ENCODE measurements around the gene XRN1.
"Not testable (repeated sequence)": the region's sequence is repeated elsewhere in the genome, so short reads cannot be mapped to it uniquely, and the experiment has no call there.

XRN1 gene

DNA sequence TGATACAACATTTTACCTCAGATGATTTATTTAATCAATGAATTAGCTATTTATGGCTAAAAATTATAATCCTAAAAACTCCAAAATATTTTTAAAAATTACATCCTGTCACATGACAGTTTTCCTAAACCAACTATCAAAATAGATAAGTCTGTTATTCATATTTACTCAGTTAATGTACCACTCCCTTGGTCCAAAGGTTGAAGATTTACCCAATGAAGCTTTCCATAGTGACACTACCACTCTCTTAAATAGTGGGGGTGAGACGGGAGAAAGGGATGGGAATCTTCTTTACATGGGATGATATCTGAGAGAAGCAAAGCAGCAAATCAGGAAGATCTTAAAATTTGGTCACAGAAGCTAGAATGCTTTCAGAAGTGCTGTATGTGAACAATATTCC lies 30.5 kb downstream of the XRN1 start:
- no peak for TF ChIP-seq JUND (IDR thresholded peaks at IDR 0.05; ENCODE audit: low read depth)
- DNase-seq (ENCODE audit: low read depth in 1 of 2, low spot score in 1 of 2), result no peak
- in situ Hi-C loops (cut with HindIII; ENCODE audit: low pct_unique_long_range_greater_than_20kb, low sequenced_read_pairs), result no loop called here

- in situ Hi-C loops (cut with HindIII; ENCODE audit: low pct_unique_long_range_greater_than_20kb, low sequenced_read_pairs); DNase-seq (ENCODE audit: low read depth in 1 of 2, low spot score in 1 of 2): not testable (repeated sequence)
Measured at GRCh38 chr3:142400537-142400936, 47.3 kb downstream of the XRN1 start.

- TF ChIP-seq JUND (IDR thresholded peaks at IDR 0.05; ENCODE audit: low read depth), result no peak
- no peak for DNase-seq (ENCODE audit: low read depth in 1 of 2, low spot score in 1 of 2)
- in situ Hi-C loops (cut with HindIII; ENCODE audit: low pct_unique_long_range_greater_than_20kb, low sequenced_read_pairs), result no loop called here
Measured at GRCh38 chr3:142394921-142395622, 52.8 kb downstream of the XRN1 start.

DNA sequence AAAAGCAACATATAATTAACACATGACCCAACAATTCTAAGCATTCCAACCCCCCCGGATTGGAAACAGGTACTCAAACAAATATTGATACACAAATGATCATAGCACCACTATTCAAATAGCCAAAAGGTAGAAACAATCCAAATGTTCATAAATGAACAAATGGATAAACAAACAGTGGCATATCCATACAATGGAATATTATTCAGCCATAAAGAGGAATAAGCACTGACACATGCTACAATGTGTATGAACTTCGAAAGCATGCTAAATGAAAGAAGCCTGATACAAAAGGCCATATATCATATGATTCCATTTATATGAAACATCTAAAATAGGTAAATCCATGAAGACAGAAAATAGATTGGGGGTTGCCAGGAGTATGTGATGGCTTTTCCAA lies 62.8 kb downstream of the XRN1 start:
- in situ Hi-C loops (cut with HindIII; ENCODE audit: low pct_unique_long_range_greater_than_20kb, low sequenced_read_pairs), result no loop called here
- DNase-seq (ENCODE audit: low read depth in 1 of 2, low spot score in 1 of 2), result peak in 1 of 2 experiments; percentile 28
- no peak for TF ChIP-seq JUND (IDR thresholded peaks at IDR 0.05; ENCODE audit: low read depth)

GRCh38 chr3:142374687-142375086 lies 73.2 kb downstream of the XRN1 start:
- no peak for DNase-seq (ENCODE audit: low read depth in 1 of 2, low spot score in 1 of 2)
- in situ Hi-C loops (cut with HindIII; ENCODE audit: low pct_unique_long_range_greater_than_20kb, low sequenced_read_pairs), result no loop called here
- TF ChIP-seq JUND (IDR thresholded peaks at IDR 0.05; ENCODE audit: low read depth), result no peak

DNA sequence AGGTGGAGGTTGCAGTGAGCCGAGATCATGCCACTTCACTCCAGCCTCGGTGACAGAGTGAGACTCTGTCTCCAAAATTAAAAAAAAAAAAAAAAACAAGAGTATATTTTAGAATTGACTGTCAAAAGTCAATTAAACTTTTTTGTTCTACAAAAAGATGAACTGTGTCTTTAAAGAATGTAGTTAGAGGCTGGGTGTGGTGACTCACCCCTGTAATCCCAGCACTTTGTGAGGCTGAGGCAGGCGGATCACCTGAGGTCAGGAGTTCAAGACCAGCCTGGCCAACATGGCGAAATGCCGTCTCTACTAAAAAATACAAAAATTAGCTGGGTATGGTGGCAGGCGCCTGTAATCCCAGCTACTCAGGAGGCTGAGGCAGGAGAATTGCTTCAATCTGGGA lies 78.3 kb downstream of the XRN1 start:
- DNase-seq (ENCODE audit: low read depth in 1 of 2, low spot score in 1 of 2); in situ Hi-C loops (cut with HindIII; ENCODE audit: low pct_unique_long_range_greater_than_20kb, low sequenced_read_pairs): not testable (repeated sequence)

DNA sequence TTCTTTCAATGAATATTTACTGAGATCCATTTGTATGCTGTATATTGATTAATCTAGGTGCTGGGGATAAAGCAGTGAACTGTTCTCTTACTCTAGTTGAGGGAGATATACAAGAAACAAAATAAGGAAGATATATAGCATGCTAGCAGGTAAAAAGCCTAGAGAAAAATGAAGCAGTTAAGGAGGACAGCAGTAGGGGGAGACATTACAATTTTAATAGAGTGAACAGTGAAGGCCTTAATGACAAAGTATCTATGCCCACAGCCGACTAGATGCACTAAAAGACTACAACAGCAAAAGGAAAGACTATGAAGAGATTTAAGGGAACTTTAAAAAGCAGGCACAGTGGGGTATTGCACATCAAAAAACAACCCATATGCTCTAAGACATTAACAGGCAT lies 81.4 kb downstream of the XRN1 start:
- peak in 1 of 2 experiments; percentile 54 for DNase-seq (ENCODE audit: low read depth in 1 of 2, low spot score in 1 of 2)
- no peak for TF ChIP-seq JUND (IDR thresholded peaks at IDR 0.05; ENCODE audit: low read depth)
- in situ Hi-C loops (cut with HindIII; ENCODE audit: low pct_unique_long_range_greater_than_20kb, low sequenced_read_pairs), result no loop called here

DNA sequence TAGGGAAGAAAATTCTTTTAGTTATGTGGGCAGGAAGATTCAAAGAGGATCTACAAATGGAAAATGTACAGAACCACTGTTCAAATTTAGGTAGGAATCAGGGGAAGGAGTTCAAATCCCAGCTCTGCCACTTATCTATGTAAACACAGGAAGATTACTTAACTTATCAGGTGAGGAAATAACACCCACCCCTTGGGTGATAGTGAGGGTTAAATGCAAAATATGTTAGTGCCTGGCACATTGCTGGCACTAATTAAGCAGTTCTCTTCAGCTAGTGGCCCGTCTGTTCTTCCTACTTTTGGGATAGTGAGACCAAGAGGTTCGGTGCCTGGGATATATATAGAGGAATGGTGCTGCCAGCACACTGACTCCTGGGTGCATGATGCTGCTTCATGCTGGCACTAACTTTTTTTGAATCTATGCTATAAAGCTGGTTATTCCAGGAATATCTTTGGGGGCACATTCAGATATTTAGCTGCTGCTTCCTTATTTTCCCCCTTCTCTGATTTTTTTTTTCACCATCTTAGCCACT lies 83.8 kb downstream of the XRN1 start:
- no peak for TF ChIP-seq JUND (IDR thresholded peaks at IDR 0.05; ENCODE audit: low read depth)
- in situ Hi-C loops (cut with HindIII; ENCODE audit: low pct_unique_long_range_greater_than_20kb, low sequenced_read_pairs), result no loop called here
- no peak for DNase-seq (ENCODE audit: low read depth in 1 of 2, low spot score in 1 of 2)

GRCh38 chr3:142363433-142363832 lies 84.4 kb downstream of the XRN1 start:
- peak in 1 of 2 experiments; percentile 16 for DNase-seq (ENCODE audit: low read depth in 1 of 2, low spot score in 1 of 2)
- in situ Hi-C loops (cut with HindIII; ENCODE audit: low pct_unique_long_range_greater_than_20kb, low sequenced_read_pairs), result not testable (repeated sequence)

DNA sequence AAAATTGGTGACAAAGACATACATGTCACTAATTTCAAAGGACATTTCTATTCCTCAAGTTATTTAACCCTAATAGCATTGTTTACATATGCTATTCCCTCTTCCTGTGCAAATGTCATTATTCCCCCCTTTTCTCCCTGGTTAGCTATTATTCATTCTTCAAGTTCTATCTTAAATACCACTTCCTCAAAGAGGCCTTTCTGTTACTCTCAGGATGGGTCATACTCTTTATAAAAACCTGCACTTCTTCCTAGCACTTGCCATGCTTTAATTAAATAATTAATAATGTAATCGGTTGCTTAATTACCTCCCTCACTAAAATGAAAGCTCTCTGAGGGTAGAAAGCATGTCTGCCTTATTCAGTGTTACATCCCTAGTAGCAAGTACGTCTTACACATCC lies 88.5 kb downstream of the XRN1 start:
- DNase-seq (ENCODE audit: low read depth in 1 of 2, low spot score in 1 of 2), result no peak
- in situ Hi-C loops (cut with HindIII; ENCODE audit: low pct_unique_long_range_greater_than_20kb, low sequenced_read_pairs), result no loop called here
- no peak for TF ChIP-seq JUND (IDR thresholded peaks at IDR 0.05; ENCODE audit: low read depth)

- TF ChIP-seq JUND (IDR thresholded peaks at IDR 0.05; ENCODE audit: low read depth), result no peak
- no peak for DNase-seq (ENCODE audit: low read depth in 1 of 2, low spot score in 1 of 2)
- in situ Hi-C loops (cut with HindIII; ENCODE audit: low pct_unique_long_range_greater_than_20kb, low sequenced_read_pairs), result no loop called here
Measured at GRCh38 chr3:142356818-142357217, 91.0 kb downstream of the XRN1 start.

- TF ChIP-seq JUND (IDR thresholded peaks at IDR 0.05; ENCODE audit: low read depth), result no peak
- in situ Hi-C loops (cut with HindIII; ENCODE audit: low pct_unique_long_range_greater_than_20kb, low sequenced_read_pairs), result no loop called here
- DNase-seq (ENCODE audit: low read depth in 1 of 2, low spot score in 1 of 2), result no peak
Measured at GRCh38 chr3:142355692-142356091, 92.1 kb downstream of the XRN1 start.

DNA sequence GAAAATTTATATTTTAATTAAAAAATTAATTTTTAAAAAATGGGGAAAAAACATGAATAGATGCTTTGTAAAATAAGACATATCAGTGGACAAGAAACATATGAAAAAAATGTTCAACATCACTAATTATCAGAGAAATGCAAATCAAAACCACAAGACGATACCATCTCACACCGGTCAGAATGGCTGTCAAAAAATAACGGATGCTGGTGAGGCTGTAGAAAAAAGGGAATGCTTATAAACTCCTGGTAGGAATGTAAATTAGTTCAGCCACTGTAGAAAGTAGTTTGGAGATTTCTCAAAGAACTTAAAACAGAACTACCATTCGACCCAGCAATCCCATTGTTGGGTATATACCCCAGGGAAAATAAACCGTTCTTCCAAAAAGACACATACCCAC lies 93.8 kb downstream of the XRN1 start:
- DNase-seq (ENCODE audit: low read depth in 1 of 2, low spot score in 1 of 2), result no peak
- TF ChIP-seq JUND (IDR thresholded peaks at IDR 0.05; ENCODE audit: low read depth), result no peak
- in situ Hi-C loops (cut with HindIII; ENCODE audit: low pct_unique_long_range_greater_than_20kb, low sequenced_read_pairs), result no loop called here

GRCh38 chr3:142353571-142353970 lies 94.3 kb downstream of the XRN1 start:
- TF ChIP-seq JUND (IDR thresholded peaks at IDR 0.05; ENCODE audit: low read depth), result no peak
- in situ Hi-C loops (cut with HindIII; ENCODE audit: low pct_unique_long_range_greater_than_20kb, low sequenced_read_pairs), result no loop called here
- no peak for DNase-seq (ENCODE audit: low read depth in 1 of 2, low spot score in 1 of 2)

DNA sequence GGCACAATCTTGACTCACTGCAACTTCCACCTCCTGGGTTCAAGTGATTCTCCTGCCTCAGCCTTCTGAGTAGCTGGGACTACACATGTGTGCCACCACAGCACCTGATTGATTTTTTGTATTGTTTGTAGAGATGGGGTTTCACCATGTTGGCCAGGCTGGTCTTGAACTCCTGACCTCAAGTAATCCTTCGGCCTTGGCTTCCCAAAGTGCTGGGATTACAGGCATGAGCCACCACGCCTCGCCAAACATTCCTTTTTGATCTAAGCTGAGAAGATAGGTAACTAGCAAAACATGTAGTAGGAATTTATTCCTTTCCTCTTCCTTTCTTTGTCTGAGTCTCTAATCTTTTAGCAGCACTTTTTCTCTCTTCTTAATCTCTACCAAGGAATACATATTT lies 95.1 kb downstream of the XRN1 start:
- DNase-seq (ENCODE audit: low read depth in 1 of 2, low spot score in 1 of 2); in situ Hi-C loops (cut with HindIII; ENCODE audit: low pct_unique_long_range_greater_than_20kb, low sequenced_read_pairs): not testable (repeated sequence)

Measured in T47D (cell line).